GM12878 (cell line): Measurements from ENCODE around the gene PPFIBP1. TPM values are rescaled to one million over a fixed set of nuclear protein-coding genes. Genes with fewer than 3 reads are reported as not detected.
"Not testable (repeated sequence)": the region's sequence is repeated elsewhere in the genome, so short reads cannot be mapped to it uniquely, and the experiment has no call there.

Experiments used
- ATAC-seq: fragments of 200-7000 bp; cut with Tn5 transposase; 3 replicates; pipeline ENCODE4 v1.9.1; 2020; ENCODE audit warnings: mild to moderate bottlenecking, moderate library complexity
- BruUV-seq: library from RNA; stranded (reverse); fragments of 400-500 nt; replicated peaks from 2 replicates; lab custom pipeline; 2021; lab: Mats Ljungman, UMichigan
- CTCF ChIA-PET: fragments of 300-600 bp; sonication (Branson Sonifier 250); formaldehyde crosslinking; extraction: SDS; loops from one replicate; lab custom pipeline; 2021; ENCODE audit warnings: inconsistent platforms; lab: Yijun Ruan, JAX
- POLR2A ChIA-PET: fragments of 350-600 bp; formaldehyde crosslinking; extraction: SDS; loops from one replicate; lab custom pipeline; 2021; ENCODE audit warnings: inconsistent platforms; lab: Charles Lee
- RAD21 ChIA-PET: fragments of 300-600 bp; sonication (Branson Sonifier 250); formaldehyde crosslinking; loops from one replicate; lab custom pipeline; 2023; ENCODE audit warnings: antibody characterized with exemption; ENCODE audit not compliant: unreplicated experiment; lab: Charles Lee
- SMC1A ChIA-PET: fragments of 300-600 bp; sonication (Branson Sonifier 250); formaldehyde crosslinking; loops from one replicate; lab custom pipeline; 2023; ENCODE audit not compliant: unreplicated experiment, uncharacterized antibody; lab: Charles Lee
- DNase-seq: peaks from one replicate; pipeline ENCODE4 v3.0.0-alpha.2; 2011; ENCODE audit warnings: low read depth, low spot score
- FAIRE-seq: peaks from 3 replicates; lab custom pipeline; 2011; peaks lifted over from hg19 to GRCh38; lab: Jason Lieb, UNC
- H2AFZ ChIP-seq: 2 replicates; pipeline ENCODE4 v1.6.0; 2011; ENCODE audit warnings: low read depth, low read length, control low read depth; ENCODE audit not compliant: control insufficient read depth
- H3K27ac ChIP-seq: 2 replicates; pipeline ENCODE4 v1.5.1; 2011; ENCODE audit warnings: control low read depth; ENCODE audit not compliant: control insufficient read depth, insufficient read depth
- H3K27me3 ChIP-seq, 2 experiments: replicated peaks in 1 of 2; 2 replicates each; pipeline versions ENCODE4 v1.6.0 to v1.6.1; 2011; ENCODE audit warnings: low read length in 1 of 2; ENCODE audit not compliant: control insufficient read depth in 2 of 2, insufficient read depth in 2 of 2
- H3K36me3 ChIP-seq, 2 experiments: 2 replicates each; pipeline ENCODE4 v1.5.1; 2011; ENCODE audit warnings: low read length in 1 of 2; ENCODE audit not compliant: control insufficient read depth in 2 of 2, insufficient read depth in 2 of 2
- H3K4me1 ChIP-seq: 2 replicates; pipeline ENCODE4 v1.6.1; 2011; ENCODE audit warnings: mild to moderate bottlenecking, low read length, moderate library complexity, mixed read lengths; ENCODE audit not compliant: control insufficient read depth, insufficient read depth
- H3K4me2 ChIP-seq: 2 replicates; pipeline ENCODE4 v1.6.0; 2011; ENCODE audit warnings: control low read depth; ENCODE audit not compliant: control insufficient read depth, insufficient read depth
- H3K4me3 ChIP-seq: fragments of 200-600 bp; sonication (generic); 2 replicates; pipeline ENCODE4 v1.5.1; 2016
- H3K79me2 ChIP-seq: 2 replicates; pipeline ENCODE4 v1.6.0; 2011; ENCODE audit warnings: low read length; ENCODE audit not compliant: control insufficient read depth, insufficient read depth
- H3K9ac ChIP-seq: 2 replicates; pipeline ENCODE4 v1.8.0; 2011; ENCODE audit warnings: low read length, control low read depth, mixed read lengths; ENCODE audit not compliant: control insufficient read depth, insufficient read depth
- H3K9me3 ChIP-seq: replicated peaks from 3 replicates; pipeline ENCODE4 v1.5.1; 2011; ENCODE audit warnings: mild to moderate bottlenecking, low read length; ENCODE audit not compliant: control insufficient read depth, insufficient read depth
- H4K20me1 ChIP-seq: 2 replicates; pipeline ENCODE4 v1.6.0; 2011; ENCODE audit not compliant: control insufficient read depth, insufficient read depth
- CEBPB ChIP-seq, 2 experiments: fragments of 150-350 bp in 1 of 2; IDR thresholded peaks; 2 replicates each; pipeline ENCODE4 v1.6.1; 2012 to 2014; ENCODE audit warnings: low read depth in 2 of 2, low read length in 2 of 2, borderline replicate concordance in 1 of 2, inconsistent platforms in 1 of 2
- KAT2A ChIP-seq: conservative IDR thresholded peaks from 2 replicates; pipeline ENCODE4 v1.6.1; 2011; ENCODE audit warnings: low read depth, low read length; ENCODE audit not compliant: control insufficient read depth
- MLLT1 ChIP-seq: fragments of 450-650 bp; IDR thresholded peaks from 2 replicates; pipeline ENCODE4 v1.6.1; 2016; ENCODE audit warnings: mild to moderate bottlenecking
- NFYB ChIP-seq: IDR thresholded peaks from 2 replicates; pipeline ENCODE4 v1.6.1; 2011; ENCODE audit warnings: low read depth, mild to moderate bottlenecking, low read length, improper control_type of control experiment, moderate library complexity; ENCODE audit not compliant: insufficient read depth
- POLR2A ChIP-seq: IDR thresholded peaks from 2 replicates; pipeline ENCODE4 v1.6.1; 2011; ENCODE audit warnings: low read depth, mild to moderate bottlenecking, low read length
- TARDBP ChIP-seq: IDR thresholded peaks from 2 replicates; pipeline ENCODE4 v1.6.1; 2016; ENCODE audit warnings: borderline replicate concordance
- TCF12 ChIP-seq: IDR thresholded peaks from 2 replicates; pipeline ENCODE4 v1.6.1; 2011; ENCODE audit warnings: low read depth, mild to moderate bottlenecking, low read length
- WGBS: methylation state at CpG from one replicate; pipeline ENCODE4 v1.1.6; 2016; ENCODE audit warnings: low lambda C conversion rate; ENCODE audit not compliant: insufficient replicate concordance, insufficient coverage; ENCODE audit errors: missing lambda C conversion rate; 5-methylcytosine and 5-hydroxymethylcytosine counted together
- in situ Hi-C: fragments of 300-500 bp; cut with MboI; formaldehyde crosslinking; loops from 9 replicates; pipeline ENCODE4 v1.14.3; 2018; ENCODE audit warnings: mixed read lengths
- intact Hi-C: fragments of 100-400 bp; cut with micrococcal nuclease; formaldehyde crosslinking; loops from one replicate; pipeline ENCODE4 v1.14.2; 2022; ENCODE audit not compliant: unreplicated experiment
- polyA plus RNA-seq, 11 experiments: library from polyadenylated mRNA; depleted of rRNA in 4 of 11; unstranded in 6 of 11; stranded (reverse) in 5 of 11; fragments of >200 nt; fragmentation: Nextera tagmentation in 4 of 11; fragmentation: Illumina TruSeq in 1 of 11; extraction: Ambion mirVana in 4 of 11; extraction: Trizol in 1 of 11; gene quantifications; 1 replicate in 1 of 11; 2 replicates in 10 of 11; pipeline versions ENCODE4 v1.2.1 to v1.2.3, GENCODE V29; 2011 to 2016; ENCODE audit warnings: inconsistent platforms in 2 of 11, missing spikeins in 2 of 11, low read depth in 1 of 11
- total RNA-seq, 4 experiments: library from RNA; depleted of rRNA in 3 of 4; stranded (reverse); fragments of >200 nt in 3 of 4; fragmentation: Illumina TruSeq in 1 of 4; extraction: Trizol in 1 of 4; gene quantifications; 2 replicates each; pipeline versions ENCODE4 v1.2.1 to v1.2.3, GENCODE V29; 2013 to 2021

Gene PPFIBP1
- total and polyA plus RNA-seq, 10 of the 15 experiments (the other 5 are each of a cell fraction or from before 2014, with no cell fraction given), result 0.47 to 7.8 (median 3.6) TPM

GRCh38 chr12:27542628-27543027, 18.6 kb downstream of the PPFIBP1 start (continued):
- TF ChIP-seq KAT2A (no peak), TARDBP (no peak), NFYB (no peak), CEBPB (IDR thresholded peaks at IDR 0.05; ENCODE audit: borderline replicate concordance in 1 of 2, low read depth in 2 of 2, low read length in 2 of 2) (no peak), TCF12 (no peak), POLR2A (no peak), MLLT1 (no peak)

DNA sequence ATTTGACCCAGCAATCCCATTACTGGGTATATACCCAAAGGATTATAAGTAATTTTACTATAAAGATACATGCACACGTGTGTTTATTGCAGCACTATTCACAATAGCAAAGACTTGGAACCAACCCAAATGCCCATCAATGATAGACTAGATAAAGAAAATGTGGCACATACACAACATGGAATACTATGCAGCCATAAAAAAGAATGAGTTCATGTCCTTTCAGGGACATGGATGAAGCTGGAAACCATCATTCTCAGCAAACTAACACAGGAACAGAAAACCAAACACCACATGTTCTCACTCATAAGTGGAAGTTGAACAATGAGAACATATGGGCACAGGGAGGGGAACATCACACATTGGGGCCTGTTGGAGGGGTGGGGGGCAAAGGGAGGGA, 20.9 kb downstream of the PPFIBP1 start:
- H3K4me1 ChIP-seq, H3K27me3 ChIP-seq, H3K4me2 ChIP-seq, RAD21 ChIA-PET, DNase-seq, H3K27ac ChIP-seq, H4K20me1 ChIP-seq, BruUV-seq, H3K9me3 ChIP-seq, FAIRE-seq, CTCF ChIA-PET, intact Hi-C loops, H3K4me3 ChIP-seq, SMC1A ChIA-PET, in situ Hi-C loops, ATAC-seq, H3K9ac ChIP-seq, H3K36me3 ChIP-seq, POLR2A ChIA-PET, H3K79me2 ChIP-seq, H2AFZ ChIP-seq: not testable (repeated sequence)
- WGBS, result 100% methylated on average over 1 of the region's 1 CpG
